Endothelial cell of umbilical vein (primary cell): Measurements from ENCODE around the gene PHF2.

Experiments
- TF ChIP-seq, protein P1 (sequence below): IDR thresholded peaks from 2 replicates; pipeline ENCODE4 v1.6.1; 2011; ENCODE audit not compliant: insufficient read depth, insufficient read length
- TF ChIP-seq, protein P2 (sequence below), 2 donors: IDR thresholded peaks; 1 replicate in 1 of 2; 2 replicates in 1 of 2; pipeline ENCODE4 v1.5.1; 2011; ENCODE audit warnings: low read length in 2 of 2, mild to moderate bottlenecking in 2 of 2, moderate library complexity in 2 of 2, control low read depth in 1 of 2, inconsistent platforms in 1 of 2, low read depth in 1 of 2; ENCODE audit not compliant: insufficient read depth in 1 of 2; ENCODE audit errors: extremely low read depth in 1 of 2

DNA sequence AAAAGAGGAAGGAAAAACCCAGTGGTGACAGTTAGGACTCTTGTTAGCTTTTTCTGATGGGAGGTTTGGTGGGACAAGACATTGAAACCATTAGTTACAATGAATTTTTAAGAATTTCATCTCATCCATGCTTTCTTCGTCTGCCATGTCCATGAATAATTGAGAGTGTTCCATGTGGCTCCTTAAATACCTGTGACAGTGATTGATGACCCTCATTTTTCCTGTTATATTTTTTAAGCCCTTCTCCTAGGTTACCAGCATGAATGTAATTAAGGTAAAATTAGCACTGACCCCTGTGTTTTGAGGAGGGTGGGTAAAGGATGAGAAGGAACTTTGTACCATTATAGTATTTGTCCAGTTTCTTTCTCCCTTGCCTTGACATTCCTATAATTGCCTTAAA lies 23.5 kb upstream of the PHF2 start:
- TF ChIP-seq, protein P1, sequence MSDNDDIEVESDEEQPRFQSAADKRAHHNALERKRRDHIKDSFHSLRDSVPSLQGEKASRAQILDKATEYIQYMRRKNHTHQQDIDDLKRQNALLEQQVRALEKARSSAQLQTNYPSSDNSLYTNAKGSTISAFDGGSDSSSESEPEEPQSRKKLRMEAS = no peak
- TF ChIP-seq, protein P2, sequence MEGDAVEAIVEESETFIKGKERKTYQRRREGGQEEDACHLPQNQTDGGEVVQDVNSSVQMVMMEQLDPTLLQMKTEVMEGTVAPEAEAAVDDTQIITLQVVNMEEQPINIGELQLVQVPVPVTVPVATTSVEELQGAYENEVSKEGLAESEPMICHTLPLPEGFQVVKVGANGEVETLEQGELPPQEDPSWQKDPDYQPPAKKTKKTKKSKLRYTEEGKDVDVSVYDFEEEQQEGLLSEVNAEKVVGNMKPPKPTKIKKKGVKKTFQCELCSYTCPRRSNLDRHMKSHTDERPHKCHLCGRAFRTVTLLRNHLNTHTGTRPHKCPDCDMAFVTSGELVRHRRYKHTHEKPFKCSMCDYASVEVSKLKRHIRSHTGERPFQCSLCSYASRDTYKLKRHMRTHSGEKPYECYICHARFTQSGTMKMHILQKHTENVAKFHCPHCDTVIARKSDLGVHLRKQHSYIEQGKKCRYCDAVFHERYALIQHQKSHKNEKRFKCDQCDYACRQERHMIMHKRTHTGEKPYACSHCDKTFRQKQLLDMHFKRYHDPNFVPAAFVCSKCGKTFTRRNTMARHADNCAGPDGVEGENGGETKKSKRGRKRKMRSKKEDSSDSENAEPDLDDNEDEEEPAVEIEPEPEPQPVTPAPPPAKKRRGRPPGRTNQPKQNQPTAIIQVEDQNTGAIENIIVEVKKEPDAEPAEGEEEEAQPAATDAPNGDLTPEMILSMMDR (IDR thresholded peaks at IDR 0.05; ENCODE audit: extremely low read depth in 1 of 2, insufficient read depth in 1 of 2, low read depth in 1 of 2, low read length in 2 of 2) = no peak
